Endothelial cell of umbilical vein (primary cell): ENCODE results near the gene C10orf71.

Experiments used
- CTCF ChIP-seq, 2 donors: IDR thresholded peaks; 1 replicate in 1 of 2; 2 replicates in 1 of 2; pipeline ENCODE4 v1.5.1; 2011; ENCODE audit warnings: low read length in 2 of 2, mild to moderate bottlenecking in 2 of 2, moderate library complexity in 2 of 2, control low read depth in 1 of 2, inconsistent platforms in 1 of 2, low read depth in 1 of 2; ENCODE audit not compliant: insufficient read depth in 1 of 2; ENCODE audit errors: extremely low read depth in 1 of 2
- EZH2 ChIP-seq: IDR thresholded peaks from 2 replicates; pipeline ENCODE4 v1.6.1; 2012; ENCODE audit warnings: borderline replicate concordance, low read depth, mild to moderate bottlenecking, moderate library complexity, low read length, inconsistent platforms; ENCODE audit not compliant: severe bottlenecking
- FOS ChIP-seq: IDR thresholded peaks from 2 replicates; pipeline ENCODE4 v1.6.1; 2011; ENCODE audit warnings: mild to moderate bottlenecking, low read length, moderate library complexity, borderline replicate concordance; ENCODE audit not compliant: insufficient read depth
- JUN ChIP-seq: IDR thresholded peaks from 2 replicates; pipeline ENCODE4 v1.6.1; 2011; ENCODE audit warnings: borderline replicate concordance, low read depth; ENCODE audit not compliant: insufficient read length, insufficient read depth
- MAX ChIP-seq: IDR thresholded peaks from 2 replicates; pipeline ENCODE4 v1.6.1; 2011; ENCODE audit not compliant: insufficient read depth, insufficient read length
- MYC ChIP-seq: IDR thresholded peaks from one replicate; pipeline ENCODE4 v1.6.1; 2011; ENCODE audit warnings: mild to moderate bottlenecking, low read depth, low read length
- POLR2A ChIP-seq: IDR thresholded peaks from 2 replicates; pipeline ENCODE4 v1.6.1; 2012; ENCODE audit warnings: low read depth, mild to moderate bottlenecking, control low read depth, low read length
- POLR2AphosphoS5 ChIP-seq: IDR thresholded peaks from 2 replicates; pipeline ENCODE4 v1.6.1; 2012; ENCODE audit warnings: low read depth, mild to moderate bottlenecking, control low read depth, low read length, moderate library complexity; ENCODE audit not compliant: insufficient read depth

GRCh38 chr10:49298983-49299815 is at the start of gene C10orf71:
- TF ChIP-seq EZH2 (no peak), CTCF (IDR thresholded peaks at IDR 0.05; ENCODE audit: extremely low read depth in 1 of 2, insufficient read depth in 1 of 2, low read depth in 1 of 2, low read length in 2 of 2) (no peak), FOS (no peak), POLR2A (no peak), MAX (no peak), POLR2AphosphoS5 (no peak), MYC (no peak), JUN (no peak)
